GM23338 (cell line): ENCODE data around the gene MED12L. TPM values are rescaled to one million over a fixed set of nuclear protein-coding genes. Genes with fewer than 3 reads are reported as not detected.

Source experiments
- ATAC-seq: fragments of 200-7000 bp; cut with Tn5 transposase; 3 replicates; pipeline ENCODE4 v1.9.1; 2020
- DNase-seq: peaks from one replicate; pipeline ENCODE4 v3.0.0-alpha.2; 2015; ENCODE audit warnings: low spot score
- H2AFZ ChIP-seq: fragments of 200-600 bp; sonication (generic); 2 replicates; pipeline ENCODE4 v1.8.0; 2016; ENCODE audit warnings: antibody characterized with exemption, mild to moderate bottlenecking, moderate library complexity
- H3F3A ChIP-seq: fragments of 200-600 bp; sonication (generic); replicated peaks from 2 replicates; pipeline ENCODE4 v1.8.0; 2017; ENCODE audit warnings: antibody characterized with exemption, mixed run types, low read depth
- H3K27ac ChIP-seq: fragments of 200-600 bp; sonication (generic); 2 replicates; pipeline ENCODE4 v1.6.1; 2016; ENCODE audit warnings: low read depth
- H3K27me3 ChIP-seq: fragments of 200-600 bp; sonication (generic); 2 replicates; pipeline ENCODE4 v1.8.0; 2016; ENCODE audit warnings: mild to moderate bottlenecking, mixed run types, moderate library complexity; ENCODE audit not compliant: insufficient read depth
- H3K36me3 ChIP-seq: fragments of 200-600 bp; sonication (generic); 2 replicates; pipeline ENCODE4 v1.8.0; 2016; ENCODE audit warnings: mild to moderate bottlenecking; ENCODE audit not compliant: insufficient read depth
- H3K4me1 ChIP-seq: fragments of 200-600 bp; sonication (generic); 2 replicates; pipeline ENCODE4 v1.8.0; 2016; ENCODE audit warnings: mild to moderate bottlenecking, moderate library complexity; ENCODE audit not compliant: insufficient read depth
- H3K4me2 ChIP-seq: fragments of 200-600 bp; sonication (generic); 2 replicates; pipeline ENCODE4 v1.7.1; 2017; ENCODE audit warnings: mixed run types
- H3K4me3 ChIP-seq: fragments of 200-600 bp; sonication (generic); 2 replicates; pipeline ENCODE4 v1.6.1; 2016; ENCODE audit warnings: mixed run types
- H3K79me2 ChIP-seq: fragments of 200-600 bp; sonication (generic); replicated peaks from 2 replicates; pipeline ENCODE4 v1.8.0; 2017; ENCODE audit warnings: mild to moderate bottlenecking; ENCODE audit not compliant: insufficient read depth
- H3K9me2 ChIP-seq: fragments of 200-600 bp; sonication (generic); 2 replicates; pipeline ENCODE4 v1.8.0; 2017; ENCODE audit not compliant: insufficient read depth
- H4K20me1 ChIP-seq: fragments of 200-600 bp; sonication (generic); replicated peaks from 2 replicates; pipeline ENCODE4 v1.8.0; 2017; ENCODE audit warnings: mild to moderate bottlenecking; ENCODE audit not compliant: insufficient read depth
- H3K27ac Mint-ChIP-seq: 2 replicates; pipeline ENCODE4 v1.8.0; 2020; ENCODE audit warnings: inconsistent platforms, mild to moderate bottlenecking, moderate library complexity, mixed read lengths
- H3K27me3 Mint-ChIP-seq: 3 replicates; pipeline ENCODE4 v1.8.0; 2022; ENCODE audit warnings: low read depth, mild to moderate bottlenecking, moderate library complexity, mixed read lengths, inconsistent platforms; ENCODE audit not compliant: insufficient read depth, poor library complexity
- H3K36me3 Mint-ChIP-seq: 3 replicates; pipeline ENCODE4 v1.8.0; 2021; ENCODE audit warnings: low read depth, mild to moderate bottlenecking, inconsistent platforms, moderate library complexity, mixed read lengths
- H3K4me1 Mint-ChIP-seq: 3 replicates; pipeline ENCODE4 v1.8.0; 2020; ENCODE audit warnings: mild to moderate bottlenecking, inconsistent platforms, mixed read lengths
- H3K4me3 Mint-ChIP-seq: 3 replicates; pipeline ENCODE4 v1.8.0; 2021; ENCODE audit warnings: moderate library complexity, mild to moderate bottlenecking, inconsistent platforms, mixed read lengths
- H3K9me3 Mint-ChIP-seq: 3 replicates; pipeline ENCODE4 v1.8.0; 2020; ENCODE audit warnings: moderate library complexity, mild to moderate bottlenecking, inconsistent platforms, mixed read lengths
- EZH2 ChIP-seq: fragments of 200-600 bp; sonication (generic); IDR thresholded peaks from one replicate; pipeline ENCODE4 v1.8.0; 2017; ENCODE audit warnings: antibody characterized with exemption, mild to moderate bottlenecking, low read depth; ENCODE audit not compliant: unreplicated experiment
- EZH2phosphoT487 ChIP-seq: fragments of 200-600 bp; sonication (generic); IDR thresholded peaks from one replicate; pipeline ENCODE4 v1.8.1; 2018; ENCODE audit warnings: antibody characterized with exemption; ENCODE audit not compliant: unreplicated experiment
- NANOG ChIP-seq: IDR thresholded peaks from 2 replicates; pipeline ENCODE4 v1.6.1; 2016; ENCODE audit warnings: antibody characterized with exemption, borderline replicate concordance
- ZNF114 ChIP-seq: fragments of 250-450 bp; sonication (Bioruptor Pico); IDR thresholded peaks from 2 replicates; pipeline ENCODE4 v1.5.0; 2020; ENCODE audit warnings: mild to moderate bottlenecking, moderate library complexity
- ZNF331 ChIP-seq: fragments of 250-450 bp; sonication (Bioruptor Pico); IDR thresholded peaks from 2 replicates; pipeline ENCODE4 v1.5.0; 2020; ENCODE audit warnings: low read depth, mild to moderate bottlenecking, moderate library complexity
- polyA plus RNA-seq: library from polyadenylated mRNA; unstranded; fragments of >200 nt; fragmentation: Nextera tagmentation; extraction: Ambion mirVana; gene quantifications from 2 replicates; pipeline ENCODE4 v1.2.1, GENCODE V29; 2016
- total RNA-seq: library from RNA; depleted of rRNA; stranded (reverse); fragments of >200 nt; shearing (Covaris generic); gene quantifications from 2 replicates; pipeline ENCODE4 v1.2.3, GENCODE V29; 2014
- TF ChIP-seq, protein P1 (sequence below), 2 experiments: fragments of 200-600 bp in 1 of 2; sonication (generic) in 1 of 2; conservative IDR thresholded peaks; 2 replicates each; pipeline versions ENCODE4 v1.5.1 to v1.6.1; 2016 to 2017; ENCODE audit warnings: antibody characterized with exemption in 2 of 2, low read depth in 2 of 2, mild to moderate bottlenecking in 2 of 2, moderate library complexity in 1 of 2
- TF ChIP-seq, protein P2 (sequence below): IDR thresholded peaks from one replicate; pipeline ENCODE4 v1.6.1; 2018; ENCODE audit warnings: antibody characterized with exemption; ENCODE audit not compliant: unreplicated experiment
- TF ChIP-seq, protein P3 (sequence below): fragments of 250-450 bp; sonication (Bioruptor Pico); IDR thresholded peaks from 2 replicates; pipeline ENCODE4 v1.5.0; 2020; ENCODE audit warnings: mild to moderate bottlenecking, moderate library complexity
- TF ChIP-seq, protein P4 (sequence below): IDR thresholded peaks from 2 replicates; pipeline ENCODE4 v1.6.1; 2016; ENCODE audit warnings: antibody characterized with exemption

MED12L gene
- total and polyA plus RNA-seq, 2 experiments from 2014 or later = 5.7 to 25.0 TPM

DNA sequence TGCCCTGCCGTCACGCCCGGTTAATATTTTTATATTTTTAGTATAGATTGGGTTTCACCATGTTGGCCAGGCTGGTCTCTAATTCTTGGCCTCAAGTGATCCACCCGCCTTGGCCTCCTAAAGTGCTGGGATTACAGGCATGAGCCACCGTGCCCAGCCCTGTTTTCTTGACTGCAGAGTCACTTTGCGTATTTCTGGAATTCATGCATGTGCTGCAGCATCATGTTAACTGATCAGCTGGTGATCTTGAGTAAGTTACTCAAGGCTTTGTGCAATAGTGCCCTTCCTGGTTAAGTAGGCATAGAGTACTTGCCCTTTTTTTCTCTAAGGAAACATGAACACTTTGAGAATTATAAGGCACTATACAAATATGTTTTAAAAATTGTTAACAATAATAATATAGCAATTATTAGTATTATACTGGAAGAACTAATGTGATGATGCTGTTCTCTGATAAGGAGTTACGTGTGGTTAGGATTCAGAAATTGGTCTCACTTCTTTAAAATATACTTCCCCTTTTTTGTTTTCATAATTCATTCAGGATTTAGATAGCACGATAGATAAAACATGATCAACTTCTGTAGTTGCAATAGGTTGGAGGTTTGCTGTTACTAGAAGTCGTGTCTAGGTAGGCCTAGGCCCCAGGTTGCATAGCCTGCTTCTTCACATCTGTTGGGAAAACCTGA lies 83.9 kb downstream of the MED12L start:
- H3K4me3 Mint-ChIP-seq = no peak overlapping the region
- no peak overlapping the region for H2AFZ ChIP-seq
- no peaks in the 10 kb centered on the region for H4K20me1 ChIP-seq
- H3K27ac ChIP-seq = no peak overlapping the region
- H3K4me1 ChIP-seq = no peaks in the 10 kb centered on the region
- peaks cover 4% of the 10 kb centered on the region; the same call in 2 of the 3 replicates for H3K36me3 Mint-ChIP-seq
- H3K9me3 Mint-ChIP-seq = no peaks in the 10 kb centered on the region
- H3K4me2 ChIP-seq = no peak overlapping the region
- H3F3A ChIP-seq = no peaks in the 10 kb centered on the region
- H3K79me2 ChIP-seq = no peaks in the 10 kb centered on the region
- no peaks in the 10 kb centered on the region for H3K27me3 Mint-ChIP-seq
- no peaks in the 10 kb centered on the region for H3K9me2 ChIP-seq
- ATAC-seq = no peak
- no peaks in the 10 kb centered on the region for H3K27me3 ChIP-seq
- H3K36me3 ChIP-seq = 0 out of 2 replicates have a peak, but pooled peaks cover 4% of the 10 kb centered on the region
- peaks cover 24% of the 10 kb centered on the region for H3K4me1 Mint-ChIP-seq
- H3K4me3 ChIP-seq = no peak overlapping the region
- TF ChIP-seq, protein P1, sequence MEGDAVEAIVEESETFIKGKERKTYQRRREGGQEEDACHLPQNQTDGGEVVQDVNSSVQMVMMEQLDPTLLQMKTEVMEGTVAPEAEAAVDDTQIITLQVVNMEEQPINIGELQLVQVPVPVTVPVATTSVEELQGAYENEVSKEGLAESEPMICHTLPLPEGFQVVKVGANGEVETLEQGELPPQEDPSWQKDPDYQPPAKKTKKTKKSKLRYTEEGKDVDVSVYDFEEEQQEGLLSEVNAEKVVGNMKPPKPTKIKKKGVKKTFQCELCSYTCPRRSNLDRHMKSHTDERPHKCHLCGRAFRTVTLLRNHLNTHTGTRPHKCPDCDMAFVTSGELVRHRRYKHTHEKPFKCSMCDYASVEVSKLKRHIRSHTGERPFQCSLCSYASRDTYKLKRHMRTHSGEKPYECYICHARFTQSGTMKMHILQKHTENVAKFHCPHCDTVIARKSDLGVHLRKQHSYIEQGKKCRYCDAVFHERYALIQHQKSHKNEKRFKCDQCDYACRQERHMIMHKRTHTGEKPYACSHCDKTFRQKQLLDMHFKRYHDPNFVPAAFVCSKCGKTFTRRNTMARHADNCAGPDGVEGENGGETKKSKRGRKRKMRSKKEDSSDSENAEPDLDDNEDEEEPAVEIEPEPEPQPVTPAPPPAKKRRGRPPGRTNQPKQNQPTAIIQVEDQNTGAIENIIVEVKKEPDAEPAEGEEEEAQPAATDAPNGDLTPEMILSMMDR (conservative IDR thresholded peaks at IDR 0.05; ENCODE audit: low read depth in 2 of 2) = no peak
- TF ChIP-seq, protein P2, sequence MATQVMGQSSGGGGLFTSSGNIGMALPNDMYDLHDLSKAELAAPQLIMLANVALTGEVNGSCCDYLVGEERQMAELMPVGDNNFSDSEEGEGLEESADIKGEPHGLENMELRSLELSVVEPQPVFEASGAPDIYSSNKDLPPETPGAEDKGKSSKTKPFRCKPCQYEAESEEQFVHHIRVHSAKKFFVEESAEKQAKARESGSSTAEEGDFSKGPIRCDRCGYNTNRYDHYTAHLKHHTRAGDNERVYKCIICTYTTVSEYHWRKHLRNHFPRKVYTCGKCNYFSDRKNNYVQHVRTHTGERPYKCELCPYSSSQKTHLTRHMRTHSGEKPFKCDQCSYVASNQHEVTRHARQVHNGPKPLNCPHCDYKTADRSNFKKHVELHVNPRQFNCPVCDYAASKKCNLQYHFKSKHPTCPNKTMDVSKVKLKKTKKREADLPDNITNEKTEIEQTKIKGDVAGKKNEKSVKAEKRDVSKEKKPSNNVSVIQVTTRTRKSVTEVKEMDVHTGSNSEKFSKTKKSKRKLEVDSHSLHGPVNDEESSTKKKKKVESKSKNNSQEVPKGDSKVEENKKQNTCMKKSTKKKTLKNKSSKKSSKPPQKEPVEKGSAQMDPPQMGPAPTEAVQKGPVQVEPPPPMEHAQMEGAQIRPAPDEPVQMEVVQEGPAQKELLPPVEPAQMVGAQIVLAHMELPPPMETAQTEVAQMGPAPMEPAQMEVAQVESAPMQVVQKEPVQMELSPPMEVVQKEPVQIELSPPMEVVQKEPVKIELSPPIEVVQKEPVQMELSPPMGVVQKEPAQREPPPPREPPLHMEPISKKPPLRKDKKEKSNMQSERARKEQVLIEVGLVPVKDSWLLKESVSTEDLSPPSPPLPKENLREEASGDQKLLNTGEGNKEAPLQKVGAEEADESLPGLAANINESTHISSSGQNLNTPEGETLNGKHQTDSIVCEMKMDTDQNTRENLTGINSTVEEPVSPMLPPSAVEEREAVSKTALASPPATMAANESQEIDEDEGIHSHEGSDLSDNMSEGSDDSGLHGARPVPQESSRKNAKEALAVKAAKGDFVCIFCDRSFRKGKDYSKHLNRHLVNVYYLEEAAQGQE = no peak
- TF ChIP-seq ZNF331 = no peak
- TF ChIP-seq EZH2 = no peak
- TF ChIP-seq, protein P3, sequence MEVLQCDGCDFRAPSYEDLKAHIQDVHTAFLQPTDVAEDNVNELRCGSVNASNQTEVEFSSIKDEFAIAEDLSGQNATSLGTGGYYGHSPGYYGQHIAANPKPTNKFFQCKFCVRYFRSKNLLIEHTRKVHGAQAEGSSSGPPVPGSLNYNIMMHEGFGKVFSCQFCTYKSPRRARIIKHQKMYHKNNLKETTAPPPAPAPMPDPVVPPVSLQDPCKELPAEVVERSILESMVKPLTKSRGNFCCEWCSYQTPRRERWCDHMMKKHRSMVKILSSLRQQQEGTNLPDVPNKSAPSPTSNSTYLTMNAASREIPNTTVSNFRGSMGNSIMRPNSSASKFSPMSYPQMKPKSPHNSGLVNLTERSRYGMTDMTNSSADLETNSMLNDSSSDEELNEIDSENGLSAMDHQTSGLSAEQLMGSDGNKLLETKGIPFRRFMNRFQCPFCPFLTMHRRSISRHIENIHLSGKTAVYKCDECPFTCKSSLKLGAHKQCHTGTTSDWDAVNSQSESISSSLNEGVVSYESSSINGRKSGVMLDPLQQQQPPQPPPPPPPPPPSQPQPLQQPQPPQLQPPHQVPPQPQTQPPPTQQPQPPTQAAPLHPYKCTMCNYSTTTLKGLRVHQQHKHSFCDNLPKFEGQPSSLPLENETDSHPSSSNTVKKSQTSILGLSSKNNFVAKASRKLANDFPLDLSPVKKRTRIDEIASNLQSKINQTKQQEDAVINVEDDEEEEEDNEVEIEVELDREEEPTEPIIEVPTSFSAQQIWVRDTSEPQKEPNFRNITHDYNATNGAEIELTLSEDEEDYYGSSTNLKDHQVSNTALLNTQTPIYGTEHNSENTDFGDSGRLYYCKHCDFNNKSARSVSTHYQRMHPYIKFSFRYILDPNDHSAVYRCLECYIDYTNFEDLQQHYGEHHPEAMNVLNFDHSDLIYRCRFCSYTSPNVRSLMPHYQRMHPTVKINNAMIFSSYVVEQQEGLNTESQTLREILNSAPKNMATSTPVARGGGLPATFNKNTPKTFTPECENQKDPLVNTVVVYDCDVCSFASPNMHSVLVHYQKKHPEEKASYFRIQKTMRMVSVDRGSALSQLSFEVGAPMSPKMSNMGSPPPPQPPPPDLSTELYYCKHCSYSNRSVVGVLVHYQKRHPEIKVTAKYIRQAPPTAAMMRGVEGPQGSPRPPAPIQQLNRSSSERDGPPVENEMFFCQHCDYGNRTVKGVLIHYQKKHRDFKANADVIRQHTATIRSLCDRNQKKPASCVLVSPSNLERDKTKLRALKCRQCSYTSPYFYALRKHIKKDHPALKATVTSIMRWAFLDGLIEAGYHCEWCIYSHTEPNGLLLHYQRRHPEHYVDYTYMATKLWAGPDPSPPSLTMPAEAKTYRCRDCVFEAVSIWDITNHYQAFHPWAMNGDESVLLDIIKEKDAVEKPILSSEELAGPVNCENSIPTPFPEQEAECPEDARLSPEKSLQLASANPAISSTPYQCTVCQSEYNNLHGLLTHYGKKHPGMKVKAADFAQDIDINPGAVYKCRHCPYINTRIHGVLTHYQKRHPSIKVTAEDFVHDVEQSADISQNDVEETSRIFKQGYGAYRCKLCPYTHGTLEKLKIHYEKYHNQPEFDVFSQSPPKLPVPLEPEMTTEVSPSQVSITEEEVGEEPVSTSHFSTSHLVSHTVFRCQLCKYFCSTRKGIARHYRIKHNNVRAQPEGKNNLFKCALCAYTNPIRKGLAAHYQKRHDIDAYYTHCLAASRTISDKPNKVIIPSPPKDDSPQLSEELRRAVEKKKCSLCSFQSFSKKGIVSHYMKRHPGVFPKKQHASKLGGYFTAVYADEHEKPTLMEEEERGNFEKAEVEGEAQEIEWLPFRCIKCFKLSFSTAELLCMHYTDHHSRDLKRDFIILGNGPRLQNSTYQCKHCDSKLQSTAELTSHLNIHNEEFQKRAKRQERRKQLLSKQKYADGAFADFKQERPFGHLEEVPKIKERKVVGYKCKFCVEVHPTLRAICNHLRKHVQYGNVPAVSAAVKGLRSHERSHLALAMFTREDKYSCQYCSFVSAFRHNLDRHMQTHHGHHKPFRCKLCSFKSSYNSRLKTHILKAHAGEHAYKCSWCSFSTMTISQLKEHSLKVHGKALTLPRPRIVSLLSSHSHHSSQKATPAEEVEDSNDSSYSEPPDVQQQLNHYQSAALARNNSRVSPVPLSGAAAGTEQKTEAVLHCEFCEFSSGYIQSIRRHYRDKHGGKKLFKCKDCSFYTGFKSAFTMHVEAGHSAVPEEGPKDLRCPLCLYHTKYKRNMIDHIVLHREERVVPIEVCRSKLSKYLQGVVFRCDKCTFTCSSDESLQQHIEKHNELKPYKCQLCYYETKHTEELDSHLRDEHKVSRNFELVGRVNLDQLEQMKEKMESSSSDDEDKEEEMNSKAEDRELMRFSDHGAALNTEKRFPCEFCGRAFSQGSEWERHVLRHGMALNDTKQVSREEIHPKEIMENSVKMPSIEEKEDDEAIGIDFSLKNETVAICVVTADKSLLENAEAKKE (CRISPR knock-in tag) = no peak
- TF ChIP-seq ZNF114 (CRISPR knock-in tag) = no peak
- TF ChIP-seq, protein P4, sequence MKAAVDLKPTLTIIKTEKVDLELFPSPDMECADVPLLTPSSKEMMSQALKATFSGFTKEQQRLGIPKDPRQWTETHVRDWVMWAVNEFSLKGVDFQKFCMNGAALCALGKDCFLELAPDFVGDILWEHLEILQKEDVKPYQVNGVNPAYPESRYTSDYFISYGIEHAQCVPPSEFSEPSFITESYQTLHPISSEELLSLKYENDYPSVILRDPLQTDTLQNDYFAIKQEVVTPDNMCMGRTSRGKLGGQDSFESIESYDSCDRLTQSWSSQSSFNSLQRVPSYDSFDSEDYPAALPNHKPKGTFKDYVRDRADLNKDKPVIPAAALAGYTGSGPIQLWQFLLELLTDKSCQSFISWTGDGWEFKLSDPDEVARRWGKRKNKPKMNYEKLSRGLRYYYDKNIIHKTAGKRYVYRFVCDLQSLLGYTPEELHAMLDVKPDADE = no peak
- TF ChIP-seq NANOG = no peak
- no peak for TF ChIP-seq EZH2phosphoT487
- no peak overlapping the region for H3K27ac Mint-ChIP-seq
- no peak for DNase-seq
